ENCODE results near the gene MON2.
"Not testable (repeated sequence)": the region's sequence is repeated elsewhere in the genome, so short reads cannot be mapped to it uniquely, and the experiment has no call there.

MON2 gene

DNA sequence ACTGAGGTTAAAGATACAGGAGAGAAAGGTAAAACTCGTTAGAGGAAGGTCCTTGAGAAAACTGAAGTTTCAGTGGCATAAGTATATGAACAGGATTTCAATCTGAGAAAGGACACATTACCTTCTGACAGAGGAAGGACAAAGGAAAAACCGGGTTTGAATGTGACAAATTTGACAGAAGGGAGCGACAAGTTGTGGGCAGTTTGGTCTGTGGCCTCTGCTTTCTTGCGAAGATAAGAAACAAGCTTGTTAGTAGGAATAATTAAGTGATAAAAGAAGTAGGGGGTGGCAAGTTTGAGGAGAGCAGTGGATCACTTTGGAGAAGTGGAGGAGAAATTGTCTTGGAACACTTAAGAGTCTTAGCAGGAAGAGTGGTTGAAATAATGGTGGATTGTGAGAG lies 5.1 kb downstream of the MON2 start:
- DNase-seq, result no peak

- no peak for DNase-seq
Observed at GRCh38 chr12:62472472-62472871, 5.8 kb downstream of the MON2 start.

DNA sequence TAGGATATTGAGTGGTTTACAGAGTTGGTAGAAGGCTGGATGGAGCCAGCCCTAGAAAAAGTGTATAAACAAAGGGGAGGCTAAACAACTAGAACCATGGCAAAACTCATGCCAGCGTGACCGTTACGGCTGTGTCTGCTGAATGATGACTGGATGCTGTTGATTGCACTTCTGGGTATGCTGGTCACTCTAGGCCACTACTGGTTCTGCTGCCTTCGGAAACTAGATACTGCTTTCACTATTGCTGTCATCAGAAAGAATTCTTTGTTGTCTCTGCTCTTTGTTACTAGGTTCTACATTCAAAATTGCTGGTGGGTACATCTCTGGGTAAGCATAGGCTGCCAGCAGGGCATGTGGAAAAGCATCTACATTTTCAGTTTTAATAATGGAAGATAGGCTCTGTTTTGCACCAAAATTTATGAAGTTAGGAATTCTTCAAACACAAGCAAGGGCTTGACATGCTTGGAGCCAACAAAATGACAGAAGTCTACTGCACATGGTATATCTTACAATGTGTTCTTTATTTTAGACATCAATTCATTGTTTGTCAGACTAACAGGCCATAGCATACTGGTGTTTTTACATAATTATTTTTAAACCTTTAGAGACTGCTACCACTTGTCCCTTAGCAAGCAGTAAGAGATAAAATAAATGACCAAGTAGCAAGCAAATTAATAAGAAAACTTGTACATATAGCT lies 15.4 kb downstream of the MON2 start:
- no peak for DNase-seq

GRCh38 chr12:62482769-62483168 lies 16.1 kb downstream of the MON2 start:
- no peak for DNase-seq

GRCh38 chr12:62484233-62484632 lies 17.6 kb downstream of the MON2 start:
- no peak for DNase-seq

DNA sequence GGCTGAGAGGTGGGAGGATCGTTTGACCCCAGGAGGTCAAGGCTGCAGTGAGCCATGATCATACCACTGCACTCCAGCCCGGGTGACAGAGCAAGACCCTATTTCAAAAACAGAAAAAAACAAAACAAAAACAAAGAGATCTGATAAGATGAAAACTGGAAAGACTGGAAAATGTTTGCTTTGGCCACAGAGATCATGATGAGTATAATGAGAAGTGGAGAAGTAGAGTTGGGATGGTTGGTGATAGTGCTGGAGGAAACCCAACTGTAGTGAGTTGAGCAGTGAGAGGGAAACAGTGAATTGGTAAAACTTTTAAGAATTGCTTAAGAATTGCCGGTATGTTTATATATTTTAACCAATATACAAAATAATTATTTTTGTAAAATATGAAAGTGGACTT lies 39.2 kb downstream of the MON2 start:
- DNase-seq, result no peak

- no peak for DNase-seq
Observed at GRCh38 chr12:62512901-62513300, 46.3 kb downstream of the MON2 start.

GRCh38 chr12:62514080-62514479 lies 47.5 kb downstream of the MON2 start:
- DNase-seq, result not testable (repeated sequence)

DNA sequence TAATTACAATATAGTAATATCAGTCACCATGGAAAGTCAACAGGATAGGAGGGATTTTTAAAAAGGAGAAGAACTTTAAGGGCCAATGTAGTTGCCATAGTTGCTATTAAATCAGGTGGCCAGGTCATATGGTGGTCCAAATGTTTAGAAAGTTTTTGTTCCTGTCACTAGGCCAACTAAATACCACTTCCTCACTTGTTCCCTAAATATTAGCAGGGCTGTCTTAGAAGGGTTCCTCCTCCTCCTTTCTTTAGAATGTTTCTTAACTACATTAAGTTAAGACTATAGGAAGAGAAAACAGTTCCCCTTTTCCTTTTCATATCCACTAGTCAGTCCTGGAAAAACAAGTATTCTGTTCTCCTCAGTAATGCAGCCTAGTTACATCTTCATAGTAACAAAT lies 50.3 kb downstream of the MON2 start:
- no peak for DNase-seq

DNA sequence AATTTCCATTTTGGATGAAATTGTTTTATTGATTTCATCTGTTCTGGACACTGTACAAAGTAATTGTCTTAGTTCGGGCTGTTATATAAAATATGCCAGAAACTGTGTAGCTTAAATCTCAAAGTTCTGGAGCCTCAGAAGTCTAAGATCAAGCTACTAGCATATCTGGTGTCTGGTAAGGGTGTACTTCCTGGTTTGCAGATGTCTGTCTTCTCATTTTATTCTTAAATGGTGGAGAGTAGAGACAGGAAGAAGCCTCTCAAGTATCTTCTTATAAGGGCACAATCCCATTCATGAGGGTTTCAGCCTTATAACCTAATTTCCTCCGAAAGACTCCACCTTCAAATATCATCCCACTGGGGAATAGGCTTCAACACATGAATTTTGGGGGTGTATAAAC lies 51.3 kb downstream of the MON2 start:
- DNase-seq, result no peak

- no peak for DNase-seq
Observed at GRCh38 chr12:62519043-62519442, 52.4 kb downstream of the MON2 start.

GRCh38 chr12:62520361-62520760 lies 53.7 kb downstream of the MON2 start:
- DNase-seq, result no peak

GRCh38 chr12:62522984-62523383 lies 56.4 kb downstream of the MON2 start:
- no peak for DNase-seq

DNA sequence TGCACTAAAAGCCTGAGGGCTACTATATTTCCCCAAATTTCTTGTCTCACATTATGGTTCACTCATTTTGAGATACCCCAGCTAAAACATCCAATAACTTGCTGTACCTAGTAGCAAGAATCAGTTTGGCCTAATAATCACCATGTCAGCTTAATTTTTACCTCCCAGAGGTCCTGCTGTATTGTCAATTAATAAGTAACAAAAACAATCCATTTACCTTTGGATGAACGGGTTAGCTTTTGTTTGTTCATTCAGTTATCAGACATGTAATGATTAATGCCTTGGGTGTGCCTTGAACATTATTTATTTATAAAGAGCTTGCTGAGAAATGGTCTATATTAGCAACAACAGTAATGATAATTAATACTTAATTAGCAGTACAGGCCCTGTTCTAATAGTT lies 57.0 kb downstream of the MON2 start:
- DNase-seq, result no peak

DNA sequence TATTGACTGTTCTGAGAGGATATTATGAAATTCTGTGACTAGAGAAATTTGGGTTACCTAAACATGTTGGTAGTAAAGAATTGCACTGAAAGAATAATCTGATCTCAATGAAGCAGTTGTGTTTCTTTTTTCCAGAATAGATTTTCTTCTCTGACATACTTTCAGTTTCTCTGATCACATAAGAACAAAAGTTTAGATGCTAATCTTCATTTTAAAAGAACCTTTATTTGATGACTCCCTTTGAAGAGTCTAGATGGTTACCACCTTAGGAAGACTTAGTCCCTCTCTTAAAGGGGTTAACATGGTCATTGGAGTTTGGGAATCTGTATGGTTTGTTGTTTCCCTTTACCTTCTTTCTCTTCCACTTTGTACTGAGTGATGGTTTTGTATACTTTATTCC lies 58.6 kb downstream of the MON2 start:
- DNase-seq, result no peak

- no peak for DNase-seq
Observed at GRCh38 chr12:62530596-62530995, 64.0 kb downstream of the MON2 start.

DNA sequence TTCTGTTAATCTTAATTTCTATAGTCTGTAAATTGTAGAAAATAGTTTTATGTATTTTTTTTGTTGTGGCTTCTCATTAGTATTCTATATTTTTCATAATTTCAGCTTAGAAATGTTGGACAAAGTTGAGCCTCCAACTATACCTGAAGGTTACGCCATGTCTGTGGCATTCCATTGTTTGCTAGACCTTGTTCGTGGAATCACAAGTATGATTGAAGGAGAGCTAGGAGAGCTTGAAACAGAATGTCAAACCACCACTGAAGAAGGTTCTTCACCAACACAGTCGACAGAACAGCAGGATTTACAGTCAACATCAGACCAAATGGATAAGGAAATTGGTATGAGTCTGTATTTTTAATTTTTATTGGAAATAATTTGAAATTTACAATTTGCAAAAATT lies 65.7 kb downstream of the MON2 start:
- DNase-seq, result no peak

DNA sequence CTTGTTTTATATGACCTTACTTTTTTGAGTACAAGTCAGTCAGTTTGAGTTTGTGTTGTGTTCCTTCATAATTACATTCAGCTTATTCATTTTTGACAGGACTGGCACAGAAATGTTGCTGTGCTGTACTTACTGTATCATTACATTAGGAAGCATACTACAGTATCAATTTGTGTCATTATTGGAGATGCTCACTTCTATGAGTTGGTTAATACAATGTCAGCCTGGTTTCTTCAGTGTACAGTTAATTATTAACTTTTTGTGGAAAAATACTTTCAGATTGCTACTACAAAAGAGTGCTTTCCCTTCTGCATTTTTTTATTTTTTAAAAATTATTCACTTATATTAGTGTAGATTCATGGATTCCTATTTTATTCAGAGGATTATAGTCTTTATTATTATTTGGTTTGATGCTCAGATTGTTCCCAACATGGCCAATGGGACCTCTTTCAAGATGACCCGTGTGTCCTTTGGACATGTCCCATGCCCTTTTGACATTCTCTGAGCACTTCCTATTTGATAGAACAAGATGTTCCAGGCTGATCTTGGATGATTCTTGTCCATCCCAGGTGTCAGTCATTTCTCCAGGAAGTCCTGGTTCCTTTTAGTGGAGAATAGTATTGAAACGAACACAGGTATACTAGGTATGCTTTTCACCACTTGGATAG lies 66.6 kb downstream of the MON2 start:
- no peak for DNase-seq

DNA sequence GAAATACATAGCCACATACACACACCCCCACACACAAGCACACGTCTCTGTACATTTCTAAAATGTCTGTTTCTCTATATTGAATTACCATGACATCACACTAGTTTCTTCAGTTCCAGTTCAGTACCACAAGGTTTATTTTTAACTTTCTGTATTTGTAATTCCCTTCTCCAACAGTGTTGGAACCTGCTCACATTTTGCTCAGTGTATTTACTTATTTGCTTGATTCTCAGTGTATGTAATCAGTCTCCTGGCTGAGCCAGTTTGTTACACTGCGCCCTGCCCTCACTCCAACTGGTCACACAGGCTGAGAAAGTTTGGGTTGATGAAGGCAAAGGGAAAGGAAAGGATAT lies 67.1 kb downstream of the MON2 start:
- no peak for DNase-seq

DNA sequence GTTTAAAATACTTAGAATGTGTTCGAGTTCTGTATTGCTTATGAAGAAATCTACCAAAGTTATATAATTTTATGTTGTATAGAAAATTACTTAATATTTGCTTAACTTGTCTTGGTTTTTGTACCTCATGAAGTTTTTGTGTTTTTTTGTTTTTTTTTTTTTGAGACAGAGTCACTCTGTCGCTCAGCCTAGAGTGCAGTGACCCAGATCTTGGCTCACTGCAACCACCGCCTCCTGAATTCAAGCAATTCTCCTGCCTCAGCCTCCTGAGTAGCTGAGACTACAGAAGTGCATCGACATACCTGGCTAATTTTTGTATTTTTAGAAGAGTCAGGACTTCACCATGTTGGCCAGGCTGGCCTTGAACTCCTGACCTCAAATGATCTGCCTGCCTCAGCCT lies 69.9 kb downstream of the MON2 start:
- no peak for DNase-seq

GRCh38 chr12:62537551-62537950 lies 70.9 kb downstream of the MON2 start:
- no peak for DNase-seq

DNA sequence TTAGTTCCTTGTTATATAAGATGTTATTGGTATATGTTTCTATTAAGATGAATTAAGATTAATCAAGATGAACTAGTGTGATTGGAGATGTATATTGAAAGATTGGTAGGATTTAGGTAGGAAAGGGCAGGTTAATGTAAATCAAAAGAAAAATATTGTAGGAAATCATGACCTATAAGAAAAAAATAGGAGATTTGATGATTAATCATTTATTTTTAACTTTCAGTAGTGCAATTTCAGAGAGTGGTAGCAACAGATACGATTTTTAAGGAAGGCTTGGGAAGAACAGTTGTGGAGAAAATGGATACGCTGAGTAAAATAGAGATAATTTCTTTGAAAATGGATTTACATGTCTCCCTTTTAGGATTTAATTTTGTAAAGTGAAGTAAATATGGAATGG lies 73.7 kb downstream of the MON2 start:
- DNase-seq, result no peak

DNA sequence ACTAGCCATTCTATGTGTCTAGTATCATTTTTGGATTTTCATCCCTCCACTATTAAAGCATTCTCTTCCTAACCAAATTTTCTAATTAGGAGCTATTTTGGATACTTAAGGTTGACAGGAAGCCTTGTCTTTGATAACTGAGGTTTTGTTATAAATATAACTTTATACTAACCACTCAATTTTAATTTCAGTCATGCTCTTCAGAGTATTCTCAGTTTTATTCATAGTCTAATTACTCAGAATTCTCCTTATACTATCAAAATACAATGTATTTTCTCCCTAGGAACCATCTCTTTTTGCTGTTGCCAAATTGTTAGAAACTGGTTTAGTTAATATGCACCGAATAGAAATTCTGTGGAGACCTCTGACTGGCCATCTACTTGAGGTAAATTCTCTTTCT lies 76.2 kb downstream of the MON2 start:
- DNase-seq, result no peak

DNA sequence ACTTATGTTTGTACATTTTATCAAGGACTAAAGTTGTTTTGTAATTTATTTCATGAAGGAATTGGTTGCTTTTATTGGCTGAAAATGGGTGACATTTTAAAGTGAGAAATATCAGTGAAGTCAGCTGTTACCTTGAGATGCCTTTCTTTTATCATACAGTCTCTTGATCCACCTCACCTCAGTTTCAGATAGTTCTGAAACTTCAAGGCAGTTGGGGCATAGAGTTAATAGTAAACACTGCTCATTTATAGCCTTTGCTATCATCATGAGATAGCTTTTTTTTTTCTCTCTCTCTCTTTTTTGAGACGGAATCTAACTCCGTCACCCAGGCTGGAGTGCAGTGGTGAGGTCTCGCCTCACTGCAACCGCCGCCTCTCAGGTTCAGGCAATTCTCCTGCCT lies 76.7 kb downstream of the MON2 start:
- no peak for DNase-seq

GRCh38 chr12:62543741-62544140 lies 77.1 kb downstream of the MON2 start:
- DNase-seq, result no peak
